Anterior cingulate cortex (tissue), 58 donors: ENCODE results near the gene USP13.

ENCODE experiments used
- DNase-seq, 58 donors: peaks; one replicate each; lab custom pipeline; 2025; lab: John Stamatoyannopoulos, UW

Gene USP13

DNA sequence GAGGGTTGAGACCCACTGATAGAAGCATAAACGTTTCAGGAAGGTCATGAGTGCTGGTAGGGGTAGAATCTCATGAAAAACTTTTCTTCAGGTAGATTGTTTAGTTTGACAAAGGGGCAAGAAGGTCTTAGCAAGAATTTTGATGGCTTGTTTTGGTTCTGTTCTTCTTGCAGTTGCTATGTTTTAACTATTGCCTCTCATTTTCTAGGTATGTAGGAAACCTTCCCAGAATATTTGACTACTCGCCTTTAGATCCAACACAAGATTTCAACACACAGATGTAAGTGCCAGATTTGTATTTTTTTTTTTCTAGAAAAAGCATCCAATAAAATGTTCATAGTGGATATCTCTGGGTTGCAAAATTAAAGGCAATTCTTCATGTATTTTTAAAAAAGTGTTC is 77.1 kb downstream of the USP13 start:
- no peak for DNase-seq

GRCh38 chr3:179730506-179730905 is 77.7 kb downstream of the USP13 start:
- no peak for DNase-seq

DNA sequence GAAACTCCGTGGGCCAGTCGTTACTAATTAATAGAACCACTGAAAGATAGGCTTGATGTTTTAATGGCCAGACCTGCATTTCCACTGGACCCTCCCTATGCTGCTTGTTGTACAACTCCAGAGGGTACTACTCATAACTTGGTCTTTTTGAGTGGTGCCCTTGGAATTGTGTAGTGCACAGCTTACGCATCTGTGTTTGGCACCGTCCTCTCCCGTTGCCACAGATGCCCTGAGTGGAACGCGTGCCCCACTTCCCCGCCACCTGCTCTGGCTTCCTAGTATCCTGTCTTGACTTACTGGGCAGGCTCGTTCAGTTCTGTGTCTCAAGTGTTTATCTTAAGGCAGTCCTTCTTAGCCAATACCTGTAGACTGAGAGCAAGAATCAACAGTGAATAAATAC is 78.7 kb downstream of the USP13 start:
- no peak for DNase-seq

DNA sequence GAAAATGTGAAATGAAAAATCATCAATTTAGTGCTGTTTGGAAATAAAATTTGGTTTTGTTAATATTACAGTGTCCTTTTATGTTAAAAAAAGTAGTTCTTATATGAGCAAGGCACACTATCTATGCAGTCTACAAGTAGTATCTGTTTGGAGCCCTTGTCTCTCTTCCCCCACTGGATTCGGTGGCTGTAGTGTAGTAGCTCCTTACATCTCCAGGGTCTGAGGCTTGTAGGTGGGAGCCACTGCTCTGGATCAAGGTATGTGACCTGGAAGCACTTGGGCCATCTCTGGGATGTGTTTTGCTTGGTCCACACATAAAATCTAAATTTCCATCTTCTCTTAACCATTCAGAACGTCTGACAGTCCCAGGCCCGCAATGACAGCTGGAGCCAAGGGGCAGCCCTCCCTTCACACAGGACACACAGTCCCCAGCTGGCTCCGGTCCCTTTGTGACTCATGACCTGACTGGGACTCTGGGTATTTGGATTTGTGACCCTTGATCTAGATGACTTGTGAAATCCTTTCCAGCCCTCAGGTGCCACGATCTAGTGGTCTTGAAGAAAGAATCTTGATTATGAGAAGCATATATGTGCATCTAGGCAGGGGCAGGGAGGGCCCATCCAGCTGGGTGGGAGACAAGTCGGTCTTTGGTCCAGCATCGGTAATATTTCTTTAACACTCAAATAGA is 80.0 kb downstream of the USP13 start:
- peak in 4 of 58 donors; percentile 3 to 23 (median 7) for DNase-seq

DNA sequence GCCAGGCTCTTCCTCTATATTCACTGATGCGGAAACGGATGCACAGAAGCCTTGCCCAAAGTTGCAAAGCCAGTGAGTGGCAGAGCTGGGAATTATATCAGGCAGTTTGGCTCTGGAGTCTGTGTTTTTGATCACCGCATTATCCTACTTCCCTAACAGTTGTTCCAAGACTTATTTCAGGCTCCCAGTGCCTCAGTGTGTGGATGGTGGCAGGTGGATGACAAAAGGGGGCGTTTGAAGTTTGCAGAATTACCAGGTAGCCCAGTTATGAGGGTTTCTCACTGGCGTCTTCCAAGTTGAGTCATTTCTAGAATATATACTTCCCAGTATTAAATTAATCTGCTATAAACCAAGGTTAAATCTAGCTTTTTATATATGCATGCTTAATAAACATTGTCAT is 81.0 kb downstream of the USP13 start:
- peak in 1 of 58 donors; percentile 11 for DNase-seq

DNA sequence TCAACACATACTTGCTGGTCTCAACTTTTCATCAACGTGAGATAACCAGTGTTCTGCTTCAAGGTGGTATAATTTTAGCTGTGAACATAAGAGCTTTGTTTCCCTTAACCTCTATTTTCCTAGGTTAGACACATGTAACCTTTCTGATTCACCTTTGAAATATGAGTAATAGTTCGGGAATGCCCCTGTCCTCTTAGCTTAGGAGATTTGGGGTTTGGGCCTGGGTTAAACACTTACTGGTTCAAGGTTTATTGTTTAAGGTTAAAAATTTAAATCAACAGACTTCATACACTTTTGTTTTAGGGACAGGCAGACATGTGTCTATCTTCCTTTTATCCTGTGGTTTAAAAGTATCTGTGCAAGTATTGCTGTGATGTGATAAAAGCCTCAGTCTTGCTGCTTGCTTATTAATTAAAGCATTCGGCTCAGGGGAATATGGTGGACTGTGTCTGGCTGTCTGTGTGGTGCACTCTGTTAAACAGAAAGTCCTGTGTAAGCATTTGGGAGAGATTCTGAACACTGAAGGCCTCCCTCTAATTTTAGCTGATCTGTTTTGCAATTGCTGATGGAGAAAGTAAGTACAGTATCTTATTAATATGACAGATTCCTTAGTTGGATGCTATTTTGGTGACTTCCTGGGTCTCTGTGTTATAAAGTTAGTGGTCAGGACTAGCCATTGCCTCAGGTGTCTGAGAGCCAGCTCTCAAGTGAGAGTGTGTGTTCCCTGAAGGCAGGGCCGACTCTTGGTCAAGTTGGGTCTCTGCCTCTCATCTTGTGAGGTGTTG is 81.8 kb downstream of the USP13 start:
- no peak for DNase-seq

DNA sequence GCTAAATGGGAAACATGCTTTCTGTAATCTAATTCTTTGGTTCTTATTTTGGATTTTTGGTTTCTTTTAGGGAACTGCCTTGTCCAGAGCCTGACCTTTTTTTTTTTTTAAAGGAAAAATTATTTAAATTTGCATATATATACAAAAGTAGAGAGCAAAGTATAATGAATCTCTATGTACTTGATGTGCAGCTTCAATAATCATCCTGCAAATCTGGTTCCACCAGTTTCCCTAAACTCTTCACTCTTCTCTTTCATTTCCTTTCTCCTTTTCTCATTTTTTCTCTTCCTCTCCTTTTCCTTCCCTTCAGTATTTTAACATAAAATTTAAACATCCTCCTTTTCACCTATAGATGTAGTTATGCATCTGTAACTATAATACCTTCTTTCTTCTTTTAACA is 82.5 kb downstream of the USP13 start:
- DNase-seq = no peak

- DNase-seq = no peak
Observed at GRCh38 chr3:179738998-179739397, 86.2 kb downstream of the USP13 start.

DNA sequence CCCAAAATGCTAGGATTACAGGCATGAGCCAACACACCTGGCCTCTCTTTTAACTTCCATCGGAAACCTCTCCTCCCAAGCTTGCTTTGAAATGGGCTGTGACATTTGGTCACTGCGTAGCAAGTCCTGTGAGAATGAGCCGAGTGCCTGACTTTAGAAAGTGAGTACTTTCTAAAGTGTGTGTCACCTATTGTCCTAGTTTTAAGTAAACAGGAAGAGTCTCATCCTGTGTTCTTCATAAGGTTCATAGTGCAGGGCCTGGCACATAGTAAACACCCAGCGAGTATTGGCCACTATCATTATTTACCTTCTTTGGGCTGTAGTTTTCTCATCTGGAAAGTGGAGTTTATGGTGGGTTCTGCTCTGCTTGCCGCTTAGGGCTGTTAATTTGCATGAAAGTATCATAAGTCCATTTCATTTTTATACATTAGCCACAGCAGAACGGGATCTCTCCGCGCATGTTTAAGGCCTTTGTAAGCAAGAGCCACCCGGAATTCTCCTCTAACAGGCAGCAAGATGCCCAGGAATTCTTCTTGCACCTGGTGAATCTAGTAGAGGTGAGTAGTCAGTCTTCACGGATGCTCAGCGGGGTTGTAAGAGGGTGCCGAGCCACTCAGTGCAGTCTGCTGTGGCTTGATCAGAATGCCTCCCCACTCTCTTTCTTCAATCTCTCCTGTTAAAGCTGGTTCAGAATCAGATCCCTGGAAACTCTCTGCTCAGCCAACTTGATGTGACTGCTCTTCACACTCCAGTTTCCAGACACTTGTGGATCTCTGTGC is 87.2 kb downstream of the USP13 start:
- no peak for DNase-seq

- DNase-seq = no peak
Observed at GRCh38 chr3:179743913-179744312, 91.1 kb downstream of the USP13 start.

DNA sequence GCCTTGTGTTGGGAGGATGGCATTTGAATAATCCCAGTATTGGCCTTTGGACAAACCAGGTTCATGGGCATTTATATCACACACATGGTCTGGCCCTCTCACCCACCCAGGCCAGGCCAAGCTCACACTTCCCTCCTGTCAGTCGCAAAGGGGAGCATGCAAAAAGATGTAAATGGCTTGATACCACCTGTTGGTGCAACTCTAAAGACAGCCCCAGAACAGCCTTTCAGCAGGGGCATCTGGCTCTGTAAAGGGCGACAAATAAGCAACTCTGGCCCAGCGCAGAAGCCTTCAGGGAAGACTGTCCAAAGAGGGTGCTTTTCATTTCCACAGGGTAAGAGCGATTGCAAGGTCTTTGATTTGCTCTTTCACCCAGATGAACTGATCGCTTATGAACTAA is 91.8 kb downstream of the USP13 start:
- no peak for DNase-seq

- DNase-seq = no peak
Observed at GRCh38 chr3:179745079-179745478, 92.2 kb downstream of the USP13 start.

DNA sequence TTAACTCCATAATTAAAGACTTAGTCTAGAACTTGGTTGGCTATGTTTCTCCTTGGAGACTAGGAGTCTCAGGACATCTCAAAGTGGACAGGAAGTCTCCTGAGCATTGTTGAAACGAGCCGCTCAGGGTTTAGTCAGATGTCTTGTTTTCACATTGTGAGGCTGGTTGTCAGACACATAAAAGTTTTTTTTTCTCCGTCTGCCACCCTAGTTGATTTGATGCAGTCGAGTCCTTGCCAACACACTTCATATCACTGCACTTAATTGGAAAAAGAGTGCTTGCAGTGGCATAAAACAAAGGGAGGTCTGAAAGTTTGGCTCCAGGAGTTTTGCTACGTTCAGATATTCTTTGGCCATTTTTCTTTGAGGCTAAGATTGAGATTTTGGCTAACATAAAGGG is 92.9 kb downstream of the USP13 start:
- DNase-seq = no peak

DNA sequence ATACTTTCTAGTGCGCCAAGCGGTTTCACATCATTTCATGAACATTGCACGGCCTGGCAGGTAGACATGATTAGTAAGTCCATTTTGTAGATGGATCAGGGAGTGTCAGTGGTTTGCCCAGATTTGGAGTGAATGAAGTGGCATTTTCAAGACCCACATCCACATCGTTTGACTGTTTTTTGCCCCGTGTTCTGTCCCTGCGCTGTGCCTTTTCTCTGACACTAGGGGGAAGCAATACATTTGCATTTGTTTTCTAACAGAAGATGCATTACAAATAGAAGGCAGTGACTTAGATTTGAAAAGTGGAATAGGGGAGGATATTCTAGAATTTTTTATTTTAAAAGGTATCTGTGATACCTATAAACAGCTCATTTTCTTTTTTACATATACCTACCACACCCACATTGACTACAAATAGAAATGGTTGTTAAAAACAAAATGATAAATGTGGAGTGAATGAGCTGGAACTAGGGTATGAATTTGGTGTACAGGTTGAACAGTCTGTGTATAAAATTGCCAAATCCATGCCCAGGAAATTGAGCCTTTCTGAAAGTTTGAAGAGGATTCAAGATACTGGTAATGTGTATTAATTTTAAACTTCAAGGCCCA is 98.0 kb downstream of the USP13 start:
- peak in 5 of 58 donors; percentile 1 to 21 (median 6) for DNase-seq

DNA sequence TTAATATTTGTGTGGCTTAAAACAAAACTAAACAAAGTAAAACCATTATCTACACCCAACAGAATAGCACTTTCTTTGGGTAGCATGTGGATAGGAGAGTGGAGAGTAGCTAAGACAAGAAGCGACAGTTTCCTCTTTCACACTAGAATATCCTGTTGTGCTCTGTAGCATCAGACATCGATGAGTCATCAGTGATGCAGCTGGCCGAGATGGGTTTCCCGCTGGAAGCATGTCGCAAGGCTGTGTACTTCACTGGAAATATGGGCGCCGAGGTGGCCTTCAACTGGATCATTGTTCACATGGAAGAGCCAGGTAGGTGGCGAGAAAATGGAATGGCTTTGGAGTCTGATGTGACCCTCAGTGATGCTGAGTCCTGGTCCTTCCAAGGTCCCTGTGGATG is 108.1 kb downstream of the USP13 start:
- DNase-seq = peak in 1 of 58 donors; percentile 1

GRCh38 chr3:179765396-179765795 is 112.6 kb downstream of the USP13 start:
- no peak for DNase-seq

GRCh38 chr3:179766416-179767133 is 113.7 kb downstream of the USP13 start:
- DNase-seq = no peak

- peak in 33 of 58 donors; percentile 1 to 51 (median 9) for DNase-seq
Observed at GRCh38 chr3:179768080-179768479, 115.2 kb downstream of the USP13 start.

DNA sequence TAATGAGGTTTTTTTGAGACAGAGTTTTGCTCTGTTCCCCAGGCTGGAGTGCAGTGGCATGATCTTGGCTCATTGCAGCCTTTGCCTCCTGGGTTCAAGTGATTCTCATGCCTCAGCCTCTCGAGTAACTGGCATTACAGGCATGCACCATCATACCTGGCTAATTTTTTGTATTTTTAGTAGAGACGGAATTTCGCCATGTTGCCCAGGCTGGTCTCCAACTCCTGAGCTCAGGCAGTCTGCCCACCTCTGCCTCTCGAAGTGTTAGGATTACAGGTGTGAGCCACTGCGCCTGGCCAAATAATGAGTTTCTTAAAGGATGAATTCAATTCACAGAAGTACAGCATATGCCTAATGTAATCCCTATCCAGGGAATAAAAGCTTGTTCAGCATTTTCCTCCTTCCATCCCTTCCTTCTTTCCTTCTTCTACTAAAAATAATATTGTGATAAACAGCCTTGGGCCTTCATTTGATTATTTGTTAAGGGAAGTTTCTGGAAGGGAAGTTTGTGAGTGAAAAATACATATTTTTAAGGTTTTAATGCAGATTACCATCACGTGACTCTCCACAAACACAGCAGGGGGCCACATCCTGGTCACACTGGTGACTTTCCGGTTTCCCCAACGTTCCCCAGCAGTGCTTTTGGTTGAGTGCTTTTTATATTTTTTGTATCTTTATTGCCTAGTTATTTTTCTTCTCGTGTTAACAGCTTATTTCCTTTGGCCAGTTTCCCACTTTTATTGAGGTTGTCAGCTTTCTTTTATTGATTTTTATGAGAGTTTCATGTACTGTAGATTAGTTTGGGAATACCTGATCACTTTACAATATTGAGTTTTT is 116.8 kb downstream of the USP13 start:
- DNase-seq = no peak
